Mesendoderm (in vitro differentiated cells): Measurements from ENCODE around the gene MTHFD1L.
"Not testable (repeated sequence)": the region's sequence is repeated elsewhere in the genome, so short reads cannot be mapped to it uniquely, and the experiment has no call there.

ENCODE experiments used
- DNase-seq: peaks from one replicate; pipeline ENCODE4 v3.0.0; 2013
- H2AK5ac ChIP-seq: 2 replicates; pipeline ENCODE4 v1.6.1; 2013; ENCODE audit warnings: low read length, inconsistent platforms
- H2BK120ac ChIP-seq: 2 replicates; pipeline ENCODE4 v1.6.1; 2013; ENCODE audit warnings: low read depth, mild to moderate bottlenecking, low read length, moderate library complexity, mixed read lengths
- H2BK15ac ChIP-seq: replicated peaks from 2 replicates; pipeline ENCODE4 v1.6.1; 2013; ENCODE audit warnings: low read depth, mild to moderate bottlenecking, moderate library complexity
- H2BK5ac ChIP-seq: 2 replicates; pipeline ENCODE4 v1.6.1; 2013; ENCODE audit warnings: low read length, inconsistent platforms
- H3K18ac ChIP-seq: 2 replicates; pipeline ENCODE4 v1.6.1; 2013; ENCODE audit warnings: mild to moderate bottlenecking, low read length, mixed read lengths
- H3K23ac ChIP-seq: one replicate; pipeline ENCODE4 v1.6.1; 2013; ENCODE audit warnings: low read length
- H3K27ac ChIP-seq: 2 replicates; pipeline ENCODE4 v1.5.1; 2013; ENCODE audit warnings: low read depth, mild to moderate bottlenecking, inconsistent platforms, low read length, moderate library complexity
- H3K27me3 ChIP-seq: 2 replicates; pipeline ENCODE4 v1.6.1; 2013; ENCODE audit warnings: low read length, control low read depth, mild to moderate bottlenecking, inconsistent platforms; ENCODE audit not compliant: insufficient read depth, poor library complexity
- H3K36me3 ChIP-seq: 2 replicates; pipeline ENCODE4 v1.6.1; 2013; ENCODE audit warnings: low read length, inconsistent platforms; ENCODE audit not compliant: control insufficient read depth, insufficient read depth
- H3K4ac ChIP-seq: one replicate; pipeline ENCODE4 v1.6.1; 2013; ENCODE audit warnings: low read depth, mild to moderate bottlenecking, low read length, moderate library complexity
- H3K4me1 ChIP-seq: 2 replicates; pipeline ENCODE4 v1.6.1; 2013; ENCODE audit warnings: low read depth, low read length, inconsistent platforms; ENCODE audit not compliant: control insufficient read depth
- H3K4me2 ChIP-seq: 2 replicates; pipeline ENCODE4 v1.6.1; 2013; ENCODE audit warnings: low read length
- H3K4me3 ChIP-seq: 2 replicates; pipeline ENCODE4 v1.5.1; 2013; ENCODE audit warnings: mild to moderate bottlenecking, low read length
- H3K56ac ChIP-seq: one replicate; pipeline ENCODE4 v1.6.1; 2013; ENCODE audit warnings: low read length
- H3K79me1 ChIP-seq: 2 replicates; pipeline ENCODE4 v1.6.1; 2013; ENCODE audit warnings: low read length, inconsistent platforms
- H3K79me2 ChIP-seq: 2 replicates; pipeline ENCODE4 v1.6.1; 2013; ENCODE audit warnings: mild to moderate bottlenecking, low read length; ENCODE audit not compliant: control insufficient read depth, insufficient read depth
- H3K9ac ChIP-seq: 2 replicates; pipeline ENCODE4 v1.6.1; 2013; ENCODE audit warnings: low read length, inconsistent platforms
- H4K5ac ChIP-seq: one replicate; pipeline ENCODE4 v1.6.1; 2013; ENCODE audit warnings: low read length
- H4K8ac ChIP-seq: one replicate; pipeline ENCODE4 v1.6.1; 2013; ENCODE audit warnings: low read depth, mild to moderate bottlenecking, control low read depth, low read length, moderate library complexity
- WGBS: extraction: QIAGEN DNeasy Blood & Tissue Kit; methylation state at CpG from one replicate; pipeline ENCODE4 v1.1.7; 2013; ENCODE audit warnings: low lambda C conversion rate, missing lambda C conversion rate; ENCODE audit not compliant: insufficient coverage; ENCODE audit errors: extremely low coverage; 5-methylcytosine and 5-hydroxymethylcytosine counted together

The MTHFD1L gene

GRCh38 chr6:150844371-150844770 lies 21.1 kb upstream of the MTHFD1L start:
- Histone ChIP-seq H3K4me2 (no peak overlapping the region), H3K27ac (no peak overlapping the region), H3K4ac (no peak overlapping the region), H3K36me3 (no peaks in the 10 kb centered on the region), H3K4me3 (no peak overlapping the region), H3K56ac (no peak overlapping the region), H4K8ac (no peak overlapping the region), H2AK5ac (no peak overlapping the region), H2BK5ac (no peak overlapping the region), H3K79me1 (no peaks in the 10 kb centered on the region), H3K4me1 (no peaks in the 10 kb centered on the region), H3K79me2 (no peaks in the 10 kb centered on the region), H3K9ac (no peak overlapping the region), H2BK120ac (no peak overlapping the region), H3K18ac (no peak overlapping the region), H4K5ac (no peak overlapping the region), H3K23ac (no peak overlapping the region), H2BK15ac (no peak overlapping the region), H3K27me3 (no peaks in the 10 kb centered on the region)
- WGBS = no CpG with 5 or more reads among the region's 3 CpGs
- no peak for DNase-seq

- no peaks in the 10 kb centered on the region for H3K36me3 ChIP-seq
- DNase-seq = no peak
- no peak overlapping the region for H3K56ac ChIP-seq
- H4K5ac ChIP-seq = no peak overlapping the region
- H2BK5ac ChIP-seq = no peak overlapping the region
- no peak overlapping the region for H3K4me2 ChIP-seq
- no peak overlapping the region for H3K18ac ChIP-seq
- H4K8ac ChIP-seq = no peak overlapping the region
- no peak overlapping the region for H3K4ac ChIP-seq
- no peaks in the 10 kb centered on the region for H3K4me1 ChIP-seq
- no peak overlapping the region for H3K9ac ChIP-seq
- no peak overlapping the region for H2AK5ac ChIP-seq
- H3K27ac ChIP-seq = no peak overlapping the region
- H3K4me3 ChIP-seq = no peak overlapping the region
- no peak overlapping the region for H2BK120ac ChIP-seq
- no peaks in the 10 kb centered on the region for H3K79me2 ChIP-seq
- H3K27me3 ChIP-seq = no peaks in the 10 kb centered on the region
- H3K23ac ChIP-seq = no peak overlapping the region
- H3K79me1 ChIP-seq = no peaks in the 10 kb centered on the region
- no CpG with 5 or more reads among the region's 5 CpGs for WGBS
- no peak overlapping the region for H2BK15ac ChIP-seq
These were observed 18.9 kb upstream of the MTHFD1L start for GRCh38 chr6:150846641-150847040.

- no peak overlapping the region for H3K23ac ChIP-seq
- no peak overlapping the region for H2AK5ac ChIP-seq
- no peak for DNase-seq
- WGBS = no CpG with 5 or more reads among the region's 2 CpGs
- no peak overlapping the region for H3K4me2 ChIP-seq
- no peak overlapping the region for H4K5ac ChIP-seq
- H3K27ac ChIP-seq = no peak overlapping the region
- no peak overlapping the region for H2BK120ac ChIP-seq
- no peaks in the 10 kb centered on the region for H3K79me1 ChIP-seq
- no peak overlapping the region for H4K8ac ChIP-seq
- H3K4me3 ChIP-seq = no peak overlapping the region
- H2BK5ac ChIP-seq = no peak overlapping the region
- no peak overlapping the region for H2BK15ac ChIP-seq
- H3K27me3 ChIP-seq = no peaks in the 10 kb centered on the region
- H3K56ac ChIP-seq = no peak overlapping the region
- no peaks in the 10 kb centered on the region for H3K79me2 ChIP-seq
- no peaks in the 10 kb centered on the region for H3K4me1 ChIP-seq
- H3K18ac ChIP-seq = no peak overlapping the region
- H3K4ac ChIP-seq = no peak overlapping the region
- no peaks in the 10 kb centered on the region for H3K36me3 ChIP-seq
- no peak overlapping the region for H3K9ac ChIP-seq
These were observed 17.1 kb upstream of the MTHFD1L start for GRCh38 chr6:150848400-150848799.

- H2BK5ac ChIP-seq, H2BK15ac ChIP-seq, H3K4me1 ChIP-seq, H3K79me2 ChIP-seq, H2AK5ac ChIP-seq, H3K18ac ChIP-seq, DNase-seq, H4K8ac ChIP-seq, H3K36me3 ChIP-seq, H3K9ac ChIP-seq, H3K27ac ChIP-seq, H3K27me3 ChIP-seq, H3K23ac ChIP-seq, H2BK120ac ChIP-seq, H3K56ac ChIP-seq, H3K79me1 ChIP-seq, H3K4me3 ChIP-seq, H3K4me2 ChIP-seq, H4K5ac ChIP-seq, H3K4ac ChIP-seq: not testable (repeated sequence)
- no CpG with 5 or more reads among the region's 5 CpGs for WGBS
These were observed 11.1 kb upstream of the MTHFD1L start for GRCh38 chr6:150854392-150854791.

GRCh38 chr6:150855171-150855570 lies 10.3 kb upstream of the MTHFD1L start:
- H3K36me3 ChIP-seq, H3K4me2 ChIP-seq, H3K27ac ChIP-seq, H2BK5ac ChIP-seq, H4K8ac ChIP-seq, H3K23ac ChIP-seq, H3K79me1 ChIP-seq, H3K4ac ChIP-seq, H3K18ac ChIP-seq, H2BK15ac ChIP-seq, H3K79me2 ChIP-seq, H3K4me3 ChIP-seq, H3K56ac ChIP-seq, H4K5ac ChIP-seq, H2BK120ac ChIP-seq, H2AK5ac ChIP-seq, DNase-seq, H3K27me3 ChIP-seq, H3K9ac ChIP-seq, H3K4me1 ChIP-seq: not testable (repeated sequence)
- no CpG with 5 or more reads among the region's 8 CpGs for WGBS

- Histone ChIP-seq H3K79me1 (no peaks in the 10 kb centered on the region), H3K56ac (peak overlapping the region; percentile 49), H3K4me2 (no peak overlapping the region), H3K79me2 (no peaks in the 10 kb centered on the region), H3K23ac (no peak overlapping the region), H3K27ac (no peak overlapping the region), H3K4me1 (no peaks in the 10 kb centered on the region), H3K9ac (no peak overlapping the region), H3K36me3 (no peaks in the 10 kb centered on the region), H3K27me3 (no peaks in the 10 kb centered on the region), H4K8ac (no peak overlapping the region), H2BK5ac (peak overlapping the region; percentile 73), H3K4ac (peak overlapping the region; percentile 71), H2BK120ac (peak overlapping the region; percentile 89), H4K5ac (no peak overlapping the region), H2AK5ac (no peak overlapping the region), H3K18ac (peak overlapping the region; percentile 69), H2BK15ac (no peak overlapping the region), H3K4me3 (no peak overlapping the region)
- no CpG with 5 or more reads among the region's 7 CpGs for WGBS
- peak; percentile 29 for DNase-seq
These were observed 8.2 kb upstream of the MTHFD1L start for GRCh38 chr6:150857062-150857944.
